GM12873 (cell line): Measurements from ENCODE around the gene ARHGAP25.

ENCODE experiments used
- CTCF ChIP-seq: IDR thresholded peaks from 2 replicates; pipeline ENCODE4 v1.5.1; 2012; ENCODE audit warnings: low read depth, mild to moderate bottlenecking, moderate library complexity, low read length, control low read depth; ENCODE audit not compliant: insufficient read depth; ENCODE audit errors: missing control alignments

Gene ARHGAP25

GRCh38 chr2:68719912-68720311 is 14.7 kb upstream of the ARHGAP25 start:
- TF ChIP-seq CTCF = no peak

- no peak for TF ChIP-seq CTCF
Measured at GRCh38 chr2:68720665-68721064, 13.9 kb upstream of the ARHGAP25 start.

GRCh38 chr2:68721482-68722101 is 13.0 kb upstream of the ARHGAP25 start:
- no peak for TF ChIP-seq CTCF

DNA sequence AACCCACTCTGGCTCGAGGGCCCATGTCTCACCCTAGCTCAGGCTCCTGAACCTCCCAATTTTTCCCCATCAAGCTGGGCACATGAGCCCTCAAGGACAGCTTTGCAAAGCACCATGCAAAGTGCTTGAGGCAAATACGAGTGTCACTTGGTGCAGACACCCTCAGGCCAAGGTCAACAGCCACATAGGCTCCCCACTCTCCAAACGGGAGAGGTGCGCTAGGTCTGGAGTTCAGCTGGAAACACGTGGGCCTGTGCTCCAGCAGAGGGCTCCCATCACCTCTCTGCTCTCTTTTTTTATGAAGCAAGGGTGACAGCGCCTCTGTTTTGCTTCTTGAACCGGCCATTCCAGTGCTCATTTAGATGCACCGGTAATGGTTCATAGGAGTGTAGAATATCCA is 11.9 kb upstream of the ARHGAP25 start:
- TF ChIP-seq CTCF = peak; percentile 33

DNA sequence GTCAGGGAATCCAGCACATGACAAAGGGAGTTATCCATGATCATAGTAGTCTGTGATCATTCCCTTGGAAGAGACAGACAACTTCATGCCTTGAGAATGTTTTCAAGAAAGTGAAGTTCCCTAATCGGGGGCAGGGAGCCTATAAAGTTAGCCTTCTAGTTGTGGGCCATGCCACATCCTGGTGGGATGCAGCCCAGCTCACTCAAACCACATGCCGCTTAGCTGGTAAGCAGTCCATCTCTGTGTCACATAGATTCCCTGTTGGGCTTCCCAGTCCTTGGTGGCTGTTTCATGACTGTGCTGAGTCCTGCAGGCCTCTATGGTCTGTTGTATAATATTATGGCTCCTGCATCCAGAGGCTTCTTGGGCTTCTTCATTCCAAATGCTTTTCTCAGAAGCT is 11.4 kb upstream of the ARHGAP25 start:
- no peak for TF ChIP-seq CTCF

- TF ChIP-seq CTCF = no peak
Measured at GRCh38 chr2:68726100-68726499, 8.5 kb upstream of the ARHGAP25 start.

DNA sequence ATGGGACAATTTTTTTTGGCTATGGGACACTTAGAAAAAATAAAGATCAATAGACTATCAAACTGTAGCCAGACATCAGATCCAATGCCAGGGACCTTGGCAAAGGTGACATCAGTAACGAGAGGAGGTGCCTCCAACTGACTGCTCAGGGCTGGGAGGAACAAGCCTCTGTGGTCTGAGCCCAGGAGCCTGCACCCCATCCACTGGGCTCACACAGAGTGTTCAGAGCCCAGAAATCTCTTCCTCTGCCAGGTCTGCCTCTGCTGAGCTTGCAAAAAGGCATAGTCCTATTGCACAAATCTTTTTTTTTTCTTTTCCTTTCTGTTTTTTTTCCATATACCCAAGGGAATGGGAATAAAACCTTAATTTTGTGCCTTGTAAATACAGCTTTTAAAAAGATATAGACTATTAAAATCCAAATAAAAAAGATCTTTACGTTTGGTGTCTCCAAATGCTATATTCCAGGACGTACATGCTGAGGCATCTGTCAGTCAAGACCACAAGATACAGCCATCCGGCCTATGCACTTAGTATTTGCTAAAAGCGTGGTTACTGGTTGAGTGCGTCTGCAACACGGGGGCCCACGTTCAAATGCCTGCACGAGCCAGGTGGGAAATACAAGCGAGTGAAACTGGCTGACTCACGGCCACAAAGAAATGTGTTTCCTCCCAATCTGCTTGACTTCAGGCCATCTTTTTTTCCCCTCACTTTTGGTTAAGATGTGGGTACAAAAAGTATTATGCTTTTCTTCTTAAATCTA is 7.8 kb upstream of the ARHGAP25 start:
- no peak for TF ChIP-seq CTCF
